ENCODE measurements around the gene FSCB.

The FSCB gene, protein sequence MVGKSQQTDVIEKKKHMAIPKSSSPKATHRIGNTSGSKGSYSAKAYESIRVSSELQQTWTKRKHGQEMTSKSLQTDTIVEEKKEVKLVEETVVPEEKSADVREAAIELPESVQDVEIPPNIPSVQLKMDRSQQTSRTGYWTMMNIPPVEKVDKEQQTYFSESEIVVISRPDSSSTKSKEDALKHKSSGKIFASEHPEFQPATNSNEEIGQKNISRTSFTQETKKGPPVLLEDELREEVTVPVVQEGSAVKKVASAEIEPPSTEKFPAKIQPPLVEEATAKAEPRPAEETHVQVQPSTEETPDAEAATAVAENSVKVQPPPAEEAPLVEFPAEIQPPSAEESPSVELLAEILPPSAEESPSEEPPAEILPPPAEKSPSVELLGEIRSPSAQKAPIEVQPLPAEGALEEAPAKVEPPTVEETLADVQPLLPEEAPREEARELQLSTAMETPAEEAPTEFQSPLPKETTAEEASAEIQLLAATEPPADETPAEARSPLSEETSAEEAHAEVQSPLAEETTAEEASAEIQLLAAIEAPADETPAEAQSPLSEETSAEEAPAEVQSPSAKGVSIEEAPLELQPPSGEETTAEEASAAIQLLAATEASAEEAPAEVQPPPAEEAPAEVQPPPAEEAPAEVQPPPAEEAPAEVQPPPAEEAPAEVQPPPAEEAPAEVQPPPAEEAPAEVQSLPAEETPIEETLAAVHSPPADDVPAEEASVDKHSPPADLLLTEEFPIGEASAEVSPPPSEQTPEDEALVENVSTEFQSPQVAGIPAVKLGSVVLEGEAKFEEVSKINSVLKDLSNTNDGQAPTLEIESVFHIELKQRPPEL

DNA sequence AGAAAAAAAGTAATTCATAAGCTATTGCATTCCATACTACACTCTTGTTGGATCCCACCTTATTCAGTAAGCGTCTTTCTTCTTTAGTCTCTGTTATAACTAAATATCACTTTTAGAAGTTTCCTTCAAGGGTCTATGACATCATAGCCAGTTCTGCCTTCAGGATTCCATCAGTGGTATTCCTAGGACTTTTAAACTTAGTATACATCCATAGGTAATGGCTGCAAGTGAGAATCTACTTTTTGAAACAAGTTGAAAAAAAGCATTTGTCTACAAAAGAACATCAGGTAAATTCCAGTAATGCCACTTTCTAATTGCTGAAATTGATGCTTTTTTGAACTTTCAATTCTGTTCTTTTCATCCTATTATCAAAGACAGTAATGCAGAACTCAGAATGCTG lies at the start of gene FSCB:
FSCB (minus strand) TSS at position 101 of the 400 bp plus-strand sequence. CDS start 296 bp downstream, outside the sequence.
- Histone ChIP-seq H3K9me2 (replicated peaks; ENCODE audit: insufficient read depth, low read length) (no peaks in the 10 kb centered on the region), H3K27ac (ENCODE audit: low read length) (no peak within 1 kb of the TSS), H3K4me2 (ENCODE audit: low read depth, low read length) (no peak within 1 kb of the TSS), H3F3A (ENCODE audit: insufficient read depth, low read length) (no peaks in the 10 kb centered on the region), H3K9ac (ENCODE audit: low read length) (no peak within 1 kb of the TSS), H3K9me3 (replicated peaks; ENCODE audit: insufficient read depth, low read length) (no peaks in the 10 kb centered on the region), H3K27me3 (replicated peaks; ENCODE audit: insufficient read depth, low read length) (no peaks in the 10 kb centered on the region), H2AFZ (ENCODE audit: low read length) (no peak within 1 kb of the TSS), H4K20me1 (ENCODE audit: insufficient read depth, low read length) (no peaks in the 10 kb centered on the region), H3K36me3 (replicated peaks; ENCODE audit: insufficient read depth, low read length) (no peaks in the 10 kb centered on the region), H3K4me1 (ENCODE audit: low read length) (no peaks in the 10 kb centered on the region), H3K4me3 (ENCODE audit: low read length) (no peak within 1 kb of the TSS), H3K79me2 (ENCODE audit: low read length) (no peaks in the 10 kb centered on the region)
- TF ChIP-seq, protein P1, sequence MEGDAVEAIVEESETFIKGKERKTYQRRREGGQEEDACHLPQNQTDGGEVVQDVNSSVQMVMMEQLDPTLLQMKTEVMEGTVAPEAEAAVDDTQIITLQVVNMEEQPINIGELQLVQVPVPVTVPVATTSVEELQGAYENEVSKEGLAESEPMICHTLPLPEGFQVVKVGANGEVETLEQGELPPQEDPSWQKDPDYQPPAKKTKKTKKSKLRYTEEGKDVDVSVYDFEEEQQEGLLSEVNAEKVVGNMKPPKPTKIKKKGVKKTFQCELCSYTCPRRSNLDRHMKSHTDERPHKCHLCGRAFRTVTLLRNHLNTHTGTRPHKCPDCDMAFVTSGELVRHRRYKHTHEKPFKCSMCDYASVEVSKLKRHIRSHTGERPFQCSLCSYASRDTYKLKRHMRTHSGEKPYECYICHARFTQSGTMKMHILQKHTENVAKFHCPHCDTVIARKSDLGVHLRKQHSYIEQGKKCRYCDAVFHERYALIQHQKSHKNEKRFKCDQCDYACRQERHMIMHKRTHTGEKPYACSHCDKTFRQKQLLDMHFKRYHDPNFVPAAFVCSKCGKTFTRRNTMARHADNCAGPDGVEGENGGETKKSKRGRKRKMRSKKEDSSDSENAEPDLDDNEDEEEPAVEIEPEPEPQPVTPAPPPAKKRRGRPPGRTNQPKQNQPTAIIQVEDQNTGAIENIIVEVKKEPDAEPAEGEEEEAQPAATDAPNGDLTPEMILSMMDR (IDR thresholded peaks at IDR 0.05; ENCODE audit: low read length): no peak
- TF ChIP-seq EZH2 (optimal IDR thresholded peaks at IDR 0.05; ENCODE audit: low read depth, low read length) (no peak), EZH2phosphoT487 (IDR thresholded peaks at IDR 0.05; ENCODE audit: low read length) (no peak)
- no peak for DNase-seq

DNA sequence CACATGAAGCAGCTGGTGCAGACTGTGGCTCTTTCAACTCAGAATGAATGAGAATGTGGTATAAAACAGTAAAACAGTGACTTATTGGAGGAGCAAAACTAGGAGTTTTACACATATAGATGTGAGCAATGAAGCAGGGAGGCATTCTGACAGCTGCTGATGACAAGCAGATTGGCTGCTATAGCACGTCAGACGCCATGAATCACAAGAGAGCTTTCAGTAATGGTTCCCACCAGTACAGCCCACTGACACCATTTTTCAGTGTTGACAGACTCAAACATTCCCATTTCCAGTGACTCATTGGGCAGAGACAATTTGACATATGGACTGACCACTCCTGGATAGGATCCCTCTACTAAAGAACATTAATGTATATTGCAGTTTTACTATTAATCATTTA lies 24.6 kb upstream of the FSCB start:
- Histone ChIP-seq H3K9me2 (replicated peaks; ENCODE audit: insufficient read depth, low read length) (no peaks in the 10 kb centered on the region), H3K4me1 (ENCODE audit: low read length) (no peaks in the 10 kb centered on the region), H3K27me3 (replicated peaks; ENCODE audit: insufficient read depth, low read length) (no peaks in the 10 kb centered on the region), H3F3A (ENCODE audit: insufficient read depth, low read length) (no peaks in the 10 kb centered on the region), H2AFZ (ENCODE audit: low read length) (no peak overlapping the region), H3K4me3 (ENCODE audit: low read length) (no peak overlapping the region), H3K4me2 (ENCODE audit: low read depth, low read length) (no peak overlapping the region), H3K27ac (ENCODE audit: low read length) (no peak overlapping the region), H4K20me1 (ENCODE audit: insufficient read depth, low read length) (no peaks in the 10 kb centered on the region), H3K79me2 (ENCODE audit: low read length) (no peaks in the 10 kb centered on the region), H3K9ac (ENCODE audit: low read length) (no peak overlapping the region), H3K9me3 (replicated peaks; ENCODE audit: insufficient read depth, low read length) (no peaks in the 10 kb centered on the region), H3K36me3 (replicated peaks; ENCODE audit: insufficient read depth, low read length) (no peaks in the 10 kb centered on the region)
- TF ChIP-seq, protein P1 (IDR thresholded peaks at IDR 0.05; ENCODE audit: low read length): no peak
- TF ChIP-seq EZH2phosphoT487 (IDR thresholded peaks at IDR 0.05; ENCODE audit: low read length) (no peak), EZH2 (optimal IDR thresholded peaks at IDR 0.05; ENCODE audit: low read depth, low read length) (no peak)
- DNase-seq: no peak

DNA sequence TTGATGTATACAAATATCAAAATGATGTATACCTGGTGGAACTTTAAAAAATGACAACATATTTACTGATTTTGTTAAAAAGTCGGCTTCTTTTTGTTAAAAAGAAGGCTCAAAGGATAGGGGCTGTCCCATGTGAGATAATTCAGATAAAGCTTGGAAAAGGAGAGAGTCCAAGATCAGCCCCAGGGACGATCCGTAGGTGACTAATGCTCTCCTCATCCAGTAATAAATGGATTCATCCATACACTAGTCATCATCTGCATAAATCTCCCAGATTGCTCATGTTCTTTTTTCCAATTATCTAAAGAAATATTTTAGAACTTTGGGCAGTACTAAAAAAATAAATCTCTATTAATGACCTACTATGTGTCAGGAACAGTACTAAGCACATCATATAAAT lies 23.4 kb upstream of the FSCB start:
- Histone ChIP-seq H3K79me2 (ENCODE audit: low read length) (no peaks in the 10 kb centered on the region), H3K4me2 (ENCODE audit: low read depth, low read length) (no peak overlapping the region), H3K4me3 (ENCODE audit: low read length) (no peak overlapping the region), H3K9me2 (replicated peaks; ENCODE audit: insufficient read depth, low read length) (no peaks in the 10 kb centered on the region), H4K20me1 (ENCODE audit: insufficient read depth, low read length) (no peaks in the 10 kb centered on the region), H2AFZ (ENCODE audit: low read length) (no peak overlapping the region), H3K27ac (ENCODE audit: low read length) (no peak overlapping the region), H3K9me3 (replicated peaks; ENCODE audit: insufficient read depth, low read length) (no peaks in the 10 kb centered on the region), H3F3A (ENCODE audit: insufficient read depth, low read length) (no peaks in the 10 kb centered on the region), H3K36me3 (replicated peaks; ENCODE audit: insufficient read depth, low read length) (no peaks in the 10 kb centered on the region), H3K27me3 (replicated peaks; ENCODE audit: insufficient read depth, low read length) (no peaks in the 10 kb centered on the region), H3K9ac (ENCODE audit: low read length) (no peak overlapping the region), H3K4me1 (ENCODE audit: low read length) (no peaks in the 10 kb centered on the region)
- TF ChIP-seq, protein P1 (IDR thresholded peaks at IDR 0.05; ENCODE audit: low read length): no peak
- no peak for TF ChIP-seq EZH2 (optimal IDR thresholded peaks at IDR 0.05; ENCODE audit: low read depth, low read length)
- no peak for DNase-seq

All from MM.1S (cell line).